ENCODE data around the gene ADD2.

Gene ADD2

DNA sequence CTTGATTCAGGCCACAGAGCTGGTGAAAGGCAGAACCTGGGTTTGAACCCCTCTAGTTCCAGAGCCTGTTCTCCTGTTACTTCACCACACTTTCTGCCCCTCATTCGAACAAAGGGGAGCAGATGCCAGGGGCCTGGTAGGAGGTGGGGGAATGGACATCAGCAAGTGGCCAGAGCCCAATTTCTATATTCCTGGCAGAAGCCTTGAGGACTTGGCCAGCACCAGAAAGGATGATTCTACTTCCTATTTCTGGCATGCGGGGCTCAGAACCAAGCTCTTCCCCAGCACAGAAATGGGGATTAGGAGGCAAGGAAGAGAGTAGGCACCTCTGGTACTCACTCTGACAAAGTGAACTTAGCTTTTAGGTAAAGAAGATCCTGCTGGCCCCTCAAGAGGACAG, 49.3 kb downstream of the ADD2 start:
- DNase-seq, result no peak

DNA sequence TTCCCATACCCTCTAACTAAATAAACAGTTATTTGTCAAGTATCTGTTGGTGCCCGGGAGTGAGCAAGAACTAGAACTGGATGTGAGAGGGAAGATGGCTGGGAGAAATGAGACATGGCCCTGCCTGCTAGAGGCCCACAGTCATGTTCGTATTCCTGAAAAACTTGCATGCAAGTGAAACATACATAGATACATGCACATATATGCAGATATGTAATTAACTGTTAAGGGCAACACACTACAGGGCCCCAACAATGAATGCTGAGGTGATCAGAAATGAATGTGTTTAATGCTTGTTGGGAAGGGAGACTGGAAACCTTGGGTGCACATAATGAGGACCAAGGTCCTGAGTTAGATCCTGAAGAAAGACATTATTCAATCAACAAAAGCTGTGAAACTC, 49.8 kb downstream of the ADD2 start:
- DNase-seq, result no peak

DNA sequence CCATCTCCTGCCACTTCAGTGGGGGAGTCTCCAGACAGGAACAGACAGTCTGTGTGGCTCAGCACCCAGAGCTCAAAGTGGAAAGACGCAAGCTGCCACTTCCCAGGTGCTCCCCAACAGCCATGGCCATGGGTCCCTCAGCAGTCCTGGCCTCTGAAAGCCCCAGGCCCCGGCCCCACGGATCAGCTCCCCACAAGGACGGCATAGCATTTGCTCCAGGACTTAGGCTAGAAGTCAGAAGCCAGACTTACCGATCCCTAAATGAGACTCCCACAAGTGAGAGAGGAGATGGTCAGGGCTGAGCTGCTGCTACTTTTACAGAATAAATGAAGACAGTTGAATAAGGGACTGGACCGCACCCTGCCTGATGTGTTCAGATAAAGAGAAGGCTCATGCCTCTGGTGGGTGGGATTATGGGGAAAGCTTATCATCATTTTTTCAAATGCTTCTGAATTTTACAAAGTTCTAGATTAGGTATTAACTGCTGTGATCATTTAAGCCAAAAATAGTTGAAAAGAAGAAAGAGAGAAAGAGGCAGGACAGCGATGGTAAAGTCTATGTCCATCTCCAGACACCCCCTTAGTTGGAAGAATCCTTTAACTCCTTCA, 50.5 kb downstream of the ADD2 start:
- no peak for DNase-seq

DNA sequence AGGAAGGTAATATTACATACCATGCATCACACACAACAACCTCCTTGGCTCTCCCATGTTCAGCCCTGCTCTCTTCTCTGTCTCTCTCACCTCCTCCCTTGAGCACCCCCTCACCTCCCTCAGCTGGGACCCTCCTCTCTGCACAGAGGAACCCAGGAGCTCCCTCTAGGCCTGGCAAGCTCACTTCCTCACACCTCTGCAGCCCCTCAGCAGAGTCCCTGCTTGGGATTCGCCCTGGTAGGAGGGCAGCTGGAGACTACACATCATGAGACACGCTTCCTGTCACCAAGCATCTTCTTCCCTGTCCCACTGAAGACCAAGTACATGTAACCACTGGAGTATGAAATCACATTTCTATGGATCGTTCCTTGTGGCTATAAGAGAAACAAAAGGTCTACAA, 51.0 kb downstream of the ADD2 start:
- no peak for DNase-seq

DNA sequence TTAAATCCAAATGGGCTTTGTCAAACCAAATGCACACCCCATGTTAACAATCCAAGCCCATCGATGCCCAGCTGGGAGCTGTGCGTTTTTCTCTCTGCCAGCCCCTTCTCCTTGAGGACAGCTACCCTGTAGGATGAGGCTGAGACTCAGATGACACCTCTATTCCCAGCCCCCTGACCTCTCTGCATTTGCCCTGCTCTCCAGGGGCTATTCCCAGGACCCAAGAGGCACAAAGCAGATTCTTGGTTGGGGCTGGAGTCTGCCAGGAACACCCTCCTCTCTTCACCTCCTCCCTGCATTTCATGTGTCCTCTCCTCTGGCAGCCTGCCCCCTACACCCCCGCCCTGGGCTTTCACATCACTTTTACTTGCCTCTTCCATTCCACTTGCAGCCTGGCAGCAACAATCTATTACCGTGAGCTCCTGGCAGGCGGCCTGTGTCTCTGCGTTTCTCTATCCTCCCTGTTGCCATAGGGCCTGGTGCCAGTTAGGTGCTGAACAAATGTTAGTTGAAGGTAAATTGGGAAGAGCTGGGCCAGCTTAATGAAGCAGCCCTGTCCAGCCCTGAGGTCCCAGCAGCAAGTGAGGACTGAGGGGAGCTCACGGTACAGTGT, 51.8 kb downstream of the ADD2 start:
- no peak for DNase-seq

DNA sequence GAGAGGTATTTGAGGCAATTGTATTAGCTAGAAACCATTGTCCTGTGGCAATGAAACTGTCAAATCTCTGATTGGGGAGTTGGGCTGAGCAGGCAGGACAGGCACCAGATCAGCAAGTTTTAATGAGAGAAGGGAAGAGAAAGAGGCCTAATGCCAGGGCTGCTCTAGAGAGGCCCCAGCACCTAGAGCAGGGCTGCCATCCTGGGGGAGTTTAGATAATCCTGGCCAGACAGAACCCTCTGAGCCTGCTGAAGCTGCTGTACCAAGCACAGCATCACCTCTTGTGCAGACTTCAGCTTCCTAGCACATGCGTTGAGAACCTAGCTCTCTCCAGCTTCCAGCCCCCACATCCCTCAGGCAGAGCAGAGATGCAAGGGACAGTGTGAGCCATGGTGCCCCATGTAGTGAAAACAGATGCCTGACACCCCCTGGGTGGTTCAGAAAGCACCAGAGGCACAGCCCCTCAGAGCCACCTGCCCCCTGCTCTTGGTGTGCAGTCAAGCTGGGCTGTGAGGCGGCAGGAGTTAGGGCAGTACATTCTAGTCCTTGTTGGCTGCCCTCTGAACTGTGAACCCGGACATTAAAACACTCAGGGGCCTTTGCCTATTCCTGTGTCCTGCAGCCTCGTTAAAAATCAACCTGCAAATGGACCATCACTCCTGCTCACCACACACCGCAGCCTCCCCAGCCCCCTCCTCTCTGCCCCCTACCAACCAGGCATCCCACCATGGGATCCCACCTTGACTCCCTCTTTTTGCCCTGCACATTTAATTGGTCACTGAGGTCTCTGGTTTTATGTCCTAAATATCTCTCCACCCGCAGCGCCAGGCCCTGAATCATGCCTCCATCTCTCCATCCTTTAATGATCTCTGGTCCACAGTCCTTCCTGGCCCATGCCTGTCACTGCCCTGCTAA, 52.7 kb downstream of the ADD2 start:
- DNase-seq, result no peak

DNA sequence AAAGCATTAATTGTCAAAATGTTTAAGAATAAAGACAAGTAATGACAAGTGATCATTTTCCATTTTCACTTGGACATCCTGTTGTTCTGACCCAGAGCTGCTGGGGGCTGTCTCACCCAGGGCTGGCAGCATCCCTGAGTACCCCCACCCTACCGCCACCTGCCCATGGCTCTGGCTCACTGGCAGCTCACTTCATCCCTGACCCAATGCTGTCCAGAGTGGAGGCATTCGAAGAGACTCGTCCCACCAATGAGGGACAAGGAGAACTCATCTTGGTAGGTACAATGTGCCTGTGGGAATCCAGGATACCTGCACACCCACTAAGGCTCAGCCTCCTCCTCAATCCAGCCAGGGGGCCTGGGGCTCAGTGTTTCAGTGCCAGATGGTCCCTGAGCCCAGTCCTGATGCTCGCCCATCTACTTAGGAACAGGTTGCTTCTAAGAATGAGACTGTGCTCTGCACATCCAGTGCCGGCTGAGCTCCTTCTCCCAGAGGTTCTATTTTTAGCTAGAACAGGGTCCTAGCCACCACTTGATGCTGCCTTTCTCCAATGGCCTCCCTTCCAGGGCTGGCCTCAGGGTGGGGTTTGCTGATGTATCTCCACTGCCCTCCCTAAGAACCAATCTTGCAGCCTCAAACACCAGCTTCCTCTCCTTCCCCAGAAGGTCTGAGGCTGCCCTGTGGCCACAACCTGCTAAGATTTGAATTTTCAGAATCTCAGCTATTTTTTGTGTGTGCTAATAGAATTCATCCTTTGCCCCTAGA, 53.7 kb downstream of the ADD2 start:
- DNase-seq, result no peak

DNA sequence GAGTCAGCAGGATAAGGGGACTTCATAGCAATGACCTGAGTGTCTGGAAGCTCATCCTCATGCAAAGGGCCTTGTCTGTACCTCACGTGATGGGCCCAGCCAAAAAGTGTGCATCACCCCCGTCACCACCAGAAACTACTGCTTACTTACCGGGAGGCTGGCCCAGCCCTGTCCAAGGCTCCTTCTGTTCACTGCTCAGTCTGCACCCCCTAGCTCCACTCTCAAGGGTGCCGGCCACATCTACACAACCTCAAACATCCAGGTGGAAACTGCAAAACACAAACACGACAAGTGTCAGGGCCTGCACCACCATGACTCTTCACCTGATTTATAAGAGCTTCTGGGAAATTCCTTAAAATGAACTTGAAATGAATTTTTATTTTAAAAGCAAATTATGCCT, 55.1 kb downstream of the ADD2 start:
- no peak for DNase-seq

DNA sequence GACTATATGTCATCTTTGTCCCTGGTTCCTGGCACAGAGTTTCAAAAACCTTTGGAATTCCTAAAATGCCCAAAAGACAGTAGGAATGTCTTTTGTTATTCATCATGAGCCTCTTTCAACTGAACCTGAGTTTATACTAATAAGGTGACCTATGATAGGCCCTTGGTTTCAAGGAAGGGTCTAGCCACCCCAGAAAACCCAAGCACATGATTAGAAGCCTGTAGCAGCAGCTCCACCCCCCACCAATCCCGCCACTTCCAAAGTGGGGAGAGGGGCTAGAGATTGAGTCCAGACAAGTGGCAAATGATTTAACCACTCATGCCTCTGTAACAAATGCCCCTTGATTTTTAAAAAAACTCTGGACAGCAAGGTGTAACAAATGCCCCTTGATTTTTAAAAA, 56.8 kb downstream of the ADD2 start:
- DNase-seq, result no peak

DNA sequence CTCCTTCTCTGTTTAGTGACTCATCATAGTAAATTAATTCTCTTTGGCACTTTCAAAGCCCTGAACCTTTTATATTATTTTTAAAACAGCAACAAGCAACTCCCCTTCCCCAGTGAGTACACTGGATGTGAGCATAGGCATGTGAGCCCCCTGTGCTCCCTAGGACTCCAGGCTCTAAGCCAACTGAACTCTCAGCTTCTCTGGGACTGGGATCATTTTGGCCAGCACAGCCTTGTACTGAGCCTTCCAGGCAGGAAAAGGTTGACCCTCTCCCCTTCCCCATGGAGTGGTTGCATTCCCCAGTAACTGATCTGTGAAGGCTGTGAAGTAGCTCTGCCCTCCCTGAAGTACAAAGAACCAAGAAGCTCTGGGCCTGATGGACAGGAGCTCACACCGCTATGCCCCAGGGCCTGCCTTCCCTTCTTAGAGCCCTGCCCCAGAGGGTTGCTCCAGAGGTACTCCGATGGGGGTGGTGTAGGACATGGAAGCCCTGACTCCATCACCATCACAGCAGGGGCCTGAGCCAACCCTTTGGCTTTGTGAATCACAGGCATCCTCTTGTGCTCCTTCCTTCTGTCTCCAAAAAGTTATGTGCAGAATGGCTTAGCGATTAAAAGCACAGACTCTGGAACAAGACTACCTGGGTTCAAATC, 57.8 kb downstream of the ADD2 start:
- DNase-seq, result peak; percentile 30

DNA sequence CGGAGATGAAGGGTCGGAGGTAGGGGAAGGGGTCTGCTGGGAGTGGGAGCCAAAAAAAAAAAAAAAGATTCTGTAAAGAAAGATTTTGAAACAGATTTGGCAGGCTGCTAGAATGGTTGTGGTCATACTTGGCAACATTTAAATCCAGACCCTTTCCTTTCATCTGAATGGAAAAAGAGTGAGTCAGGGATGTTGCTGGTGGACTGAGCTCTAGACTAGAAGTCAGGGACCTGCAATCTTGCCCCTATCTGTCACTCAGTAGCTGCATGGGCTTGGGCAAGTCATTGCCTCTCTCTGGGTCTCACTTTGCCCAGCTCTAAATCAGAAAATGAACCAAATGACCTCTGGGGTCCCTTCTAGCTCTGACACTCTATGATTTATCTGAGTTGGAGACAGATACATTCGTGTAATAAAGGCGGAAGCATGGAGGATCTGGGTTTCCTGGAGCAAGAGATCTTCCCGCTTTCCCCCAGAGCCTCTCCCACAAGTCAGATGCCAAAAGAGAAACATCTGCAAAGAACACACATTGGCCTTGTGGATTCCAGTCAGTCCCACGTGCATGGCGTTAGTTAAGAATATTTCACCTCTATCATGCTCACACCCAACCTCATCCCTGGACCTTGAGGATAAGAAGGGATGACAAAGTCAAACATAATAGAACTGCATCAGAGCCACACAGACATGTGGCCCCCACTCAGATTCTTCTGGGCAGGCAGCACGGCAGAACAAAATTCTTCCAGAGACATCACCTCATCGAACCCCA, 58.5 kb downstream of the ADD2 start:
- DNase-seq, result peak; percentile 31

DNA sequence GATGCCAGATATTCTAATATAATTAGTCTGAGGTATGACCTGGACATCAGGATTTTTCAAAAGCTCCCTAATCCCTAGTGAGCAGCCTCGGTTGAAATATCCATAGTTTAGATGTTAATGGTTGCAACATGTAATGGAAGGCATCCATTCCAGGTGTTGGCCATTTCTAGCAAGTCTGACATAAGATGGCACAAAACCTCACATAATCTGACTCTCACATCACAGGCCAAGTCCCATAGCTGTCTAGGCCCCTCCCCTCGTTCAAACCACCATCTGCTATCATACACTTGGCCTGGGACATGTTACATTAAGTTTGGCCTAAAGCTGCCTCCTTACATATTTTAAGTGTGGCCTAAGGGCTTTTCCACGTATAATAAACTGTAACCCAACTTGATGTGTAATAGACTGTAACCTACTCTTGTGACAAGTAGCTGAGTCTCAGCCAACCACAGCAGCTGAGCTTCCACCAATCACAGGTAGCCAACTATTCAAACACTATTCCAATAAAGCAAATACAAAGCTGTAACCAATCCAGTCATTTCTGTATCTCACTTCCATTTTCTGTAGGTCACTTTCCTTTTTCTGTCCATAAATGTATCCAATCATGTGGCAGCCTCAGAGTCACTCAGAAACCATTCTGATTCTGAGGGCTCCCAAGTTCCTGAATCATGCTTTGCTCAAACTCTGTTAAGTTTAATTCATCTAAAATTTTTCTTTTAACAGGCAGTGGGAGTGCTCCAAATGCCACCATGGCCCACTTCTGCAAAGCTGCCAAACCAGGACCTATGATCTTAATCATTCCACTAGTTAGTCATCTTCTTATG, 59.4 kb downstream of the ADD2 start:
- no peak for DNase-seq

DNA sequence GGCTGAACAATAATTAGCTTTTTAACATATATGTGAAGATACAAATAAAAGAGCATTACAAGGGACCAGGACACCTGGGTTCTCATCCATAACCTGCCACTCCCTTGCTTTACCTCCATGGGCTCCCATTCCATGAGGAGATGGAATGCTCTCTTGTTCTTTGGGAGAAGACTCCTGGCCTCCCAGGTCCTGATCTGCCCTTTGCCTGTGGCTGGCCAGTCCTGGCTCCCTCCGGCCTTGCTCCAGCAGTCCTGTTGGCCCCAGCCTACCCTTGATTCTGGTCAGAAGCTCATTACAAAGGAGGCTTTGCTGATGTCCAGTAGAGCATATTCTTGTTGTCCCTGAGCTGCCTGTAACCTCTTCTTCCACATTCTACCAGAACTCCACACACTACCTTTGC, 60.3 kb downstream of the ADD2 start:
- DNase-seq, result no peak

DNA sequence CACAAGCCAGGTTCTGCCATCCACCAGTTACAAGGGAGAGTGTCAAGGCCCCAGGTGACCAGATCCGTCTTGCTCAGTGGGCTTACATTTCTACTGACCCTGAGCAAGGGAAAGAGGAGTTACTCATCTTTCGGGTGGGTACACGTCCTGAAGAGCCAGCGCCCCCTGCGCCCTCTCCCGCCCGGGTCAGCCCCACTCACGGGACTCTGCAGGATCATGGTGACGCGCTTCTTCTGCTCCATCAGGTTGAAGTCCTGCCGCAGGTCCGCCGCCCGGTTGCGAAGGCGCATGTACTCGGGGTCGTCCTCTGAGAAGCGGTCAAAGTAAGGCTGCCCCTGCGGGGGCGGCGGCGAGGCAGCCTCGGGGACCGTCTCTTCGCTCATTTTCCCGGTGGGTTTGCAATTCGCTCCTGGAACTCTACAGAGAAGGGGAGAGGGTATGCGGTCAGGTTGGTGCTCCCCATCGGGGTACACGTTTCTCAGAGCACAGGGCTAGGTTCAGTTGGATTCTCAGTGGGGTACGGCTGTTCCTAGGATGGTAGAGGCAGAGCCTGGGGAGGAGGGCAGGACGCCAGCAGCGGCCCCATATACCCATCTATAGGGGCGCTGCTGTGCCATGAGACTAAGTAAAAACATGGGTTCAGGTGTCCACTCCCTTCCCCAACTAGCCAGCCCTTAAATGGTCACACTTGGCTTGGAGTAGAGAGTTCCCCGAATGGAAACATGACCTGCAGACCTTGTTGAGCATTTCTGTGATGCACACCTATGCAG, 61.8 kb downstream of the ADD2 start:
- no peak for DNase-seq

DNA sequence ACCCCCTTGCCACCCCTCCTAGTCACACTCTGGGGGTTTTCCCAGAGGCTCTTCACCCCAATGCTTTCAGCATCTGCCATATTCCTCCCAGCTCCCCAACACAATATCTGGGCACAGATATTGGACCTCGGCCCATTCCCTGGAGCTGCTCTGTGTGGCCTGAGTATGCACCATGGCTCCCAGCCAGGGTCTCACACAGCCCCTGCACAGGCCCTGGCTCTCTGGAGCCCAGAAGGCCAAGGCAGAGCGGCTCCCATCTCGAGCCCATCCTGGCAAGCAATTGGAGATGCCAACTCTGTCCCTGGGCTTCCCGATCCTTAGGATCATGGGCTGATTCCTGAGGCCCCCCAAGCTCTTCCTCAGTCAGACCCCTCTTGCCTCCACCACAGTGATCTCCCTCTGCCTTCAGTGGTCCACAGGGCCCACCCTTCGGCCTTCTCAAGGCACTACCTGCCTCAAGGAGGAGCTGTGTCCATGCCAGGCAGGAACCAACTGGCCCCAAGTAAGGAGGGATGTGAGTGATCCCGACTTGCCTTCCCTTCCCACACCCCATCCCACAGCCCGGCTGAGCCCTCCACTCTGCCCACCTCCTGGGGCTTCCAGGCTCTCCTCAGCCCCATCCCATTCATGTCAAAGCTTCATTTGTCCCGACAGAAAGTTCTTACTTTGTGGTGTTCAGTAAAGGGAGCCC, 62.7 kb downstream of the ADD2 start:
- no peak for DNase-seq

DNA sequence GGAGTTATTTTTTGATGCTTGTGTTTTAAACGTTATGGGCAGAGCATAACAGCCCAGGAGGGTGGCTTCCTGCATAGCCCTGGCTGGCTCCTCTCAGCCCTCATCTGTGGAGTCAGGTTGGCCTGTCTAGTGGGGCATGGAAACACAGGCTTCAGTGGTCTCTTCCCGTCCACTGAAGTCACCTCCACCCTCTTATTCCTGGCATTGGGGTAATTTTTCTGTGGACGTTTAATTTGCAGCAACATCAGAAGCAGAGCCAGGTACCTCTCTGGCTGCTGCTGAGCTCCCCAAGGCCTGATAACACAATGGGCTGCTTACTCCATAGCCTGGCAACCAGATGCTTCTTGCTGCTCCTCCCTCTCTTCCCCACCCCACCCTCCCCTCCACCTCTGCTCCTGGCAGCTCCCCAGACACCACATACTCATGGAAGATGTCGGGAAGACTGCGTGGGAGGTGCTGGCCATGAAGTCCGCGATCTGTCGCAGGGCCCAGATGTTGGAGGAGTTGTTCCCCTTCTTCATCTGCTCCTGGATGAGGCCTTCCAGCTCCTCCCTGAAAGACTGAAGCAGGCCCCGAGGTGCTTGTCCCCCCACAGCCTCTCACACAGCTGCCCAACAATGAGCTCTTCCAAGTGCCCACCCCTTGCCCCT, 64.0 kb downstream of the ADD2 start:
- DNase-seq, result peak; percentile 43

DNA sequence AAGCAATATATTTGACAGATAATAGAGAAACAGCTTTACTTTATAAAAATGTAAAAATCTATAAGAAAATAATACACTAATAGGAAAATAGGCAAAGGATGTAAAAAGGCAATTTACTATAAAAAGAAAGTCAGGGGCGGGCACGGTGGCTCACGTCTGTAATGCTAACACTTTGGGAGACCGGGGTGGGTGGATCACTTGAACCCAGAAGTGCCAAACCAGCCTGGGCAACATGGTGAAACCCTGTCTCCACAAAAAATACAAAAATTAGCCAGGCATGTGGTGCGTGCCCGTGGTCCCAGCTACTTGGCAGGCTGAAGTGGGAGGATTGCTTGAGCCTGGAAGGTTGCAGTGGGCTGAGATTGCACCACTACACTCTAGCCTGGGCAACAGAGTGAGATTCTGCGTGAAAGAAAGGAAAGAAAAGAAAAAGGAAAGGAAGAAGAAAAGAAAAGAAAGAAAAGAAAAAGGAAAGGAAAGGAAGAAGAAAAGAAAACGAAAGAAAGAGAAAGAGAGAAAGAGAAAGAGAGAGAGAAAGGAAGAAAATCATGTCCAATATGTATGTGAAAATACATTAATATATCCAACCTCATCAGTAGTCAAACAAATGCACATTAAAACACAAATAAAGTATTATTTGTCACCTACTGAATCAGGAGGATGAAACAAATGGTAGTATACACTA, 65.1 kb downstream of the ADD2 start:
- no peak for DNase-seq

DNA sequence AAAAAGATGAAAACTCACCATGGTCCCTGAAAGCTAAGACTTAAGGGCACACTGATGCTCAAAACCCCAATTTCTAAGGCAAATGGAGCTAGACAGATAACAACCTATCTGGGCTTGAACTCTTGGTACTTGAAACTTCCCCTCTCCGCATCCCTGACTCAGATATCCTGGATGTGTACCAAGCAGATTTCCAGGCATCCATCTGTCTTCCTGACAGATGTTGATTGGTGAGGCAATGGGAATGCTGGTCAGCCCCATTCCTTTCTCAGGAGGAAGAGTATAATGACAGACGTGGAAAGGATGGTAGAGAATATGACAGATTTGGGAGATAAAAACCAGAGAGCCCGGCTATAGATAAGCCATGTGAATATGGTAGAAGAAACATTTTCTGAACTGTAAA, 69.2 kb downstream of the ADD2 start:
- DNase-seq, result no peak
